ENCODE data around the gene ITGB5.
A peak's percentile ranks its signal among the peaks of the same experiment; 100 is the strongest.
"Not testable (repeated sequence)": the region's sequence is repeated elsewhere in the genome, so short reads cannot be mapped to it uniquely, and the experiment has no call there.

Gene ITGB5

DNA sequence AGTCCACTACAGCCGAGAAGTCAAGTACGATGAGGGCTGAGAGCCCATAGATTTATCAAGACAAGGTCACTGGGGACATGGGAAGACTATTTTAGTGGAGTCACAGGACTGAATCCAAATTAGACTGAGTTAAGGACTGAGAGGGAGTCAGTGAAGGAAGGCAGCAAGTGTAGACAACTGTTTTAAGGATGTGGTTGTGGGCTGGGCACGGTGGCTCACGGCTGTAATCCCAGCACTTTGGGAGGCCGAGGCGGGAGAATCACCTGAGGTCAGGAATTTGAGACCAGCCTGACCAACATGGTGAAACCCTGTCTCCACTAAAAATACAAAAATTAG is 104.8 kb downstream of the ITGB5 start:
- DNase-seq: not testable (repeated sequence)

DNA sequence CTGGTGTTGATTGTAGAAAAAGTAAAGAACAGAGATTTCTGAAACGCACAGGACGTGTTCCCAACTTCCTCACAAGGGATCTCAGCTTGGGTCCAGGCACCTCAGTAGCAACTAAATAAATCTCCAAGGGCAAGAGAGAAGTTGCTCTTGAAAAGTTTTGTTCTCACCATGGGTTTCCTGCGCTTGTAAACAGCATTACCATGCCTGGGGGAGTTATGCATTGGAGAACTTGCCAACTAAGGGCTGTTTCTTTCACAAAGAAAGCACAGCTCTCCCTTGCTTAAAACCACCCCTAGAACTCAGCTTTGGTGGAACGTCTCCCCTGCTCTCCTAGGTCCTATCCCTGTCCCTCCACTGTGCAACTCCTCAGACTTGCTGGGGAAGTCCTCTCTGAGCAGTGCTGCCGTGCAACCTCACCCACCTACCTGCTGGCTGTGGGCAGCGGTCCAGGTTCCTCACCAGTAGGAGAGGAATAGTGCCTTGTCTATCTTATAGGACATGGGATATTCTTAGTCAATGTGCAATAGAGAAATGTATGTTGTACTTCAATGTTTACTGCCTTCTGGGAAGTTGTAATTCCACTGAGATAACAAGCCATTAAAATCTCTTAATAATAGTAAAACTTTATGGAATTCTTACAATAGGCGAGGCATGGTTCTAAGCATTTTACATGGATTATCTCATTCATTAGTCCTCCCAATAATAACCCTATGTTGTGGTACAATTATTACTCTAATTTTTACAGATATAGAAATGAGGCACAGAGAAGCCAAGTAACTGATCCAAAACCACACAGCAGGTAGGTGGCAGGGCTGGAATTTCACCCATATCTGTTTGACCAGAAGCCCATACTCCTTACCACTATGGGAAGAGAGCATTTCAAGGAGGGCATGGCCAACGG is 105.4 kb downstream of the ITGB5 start:
- no peak for DNase-seq

- no peak for DNase-seq
Measured at GRCh38 chr3:124780761-124781475, 106.2 kb downstream of the ITGB5 start.

GRCh38 chr3:124780356-124780755 is 106.8 kb downstream of the ITGB5 start:
- no peak for DNase-seq

GRCh38 chr3:124779751-124780191 is 107.4 kb downstream of the ITGB5 start:
- DNase-seq: no peak

- DNase-seq: no peak
Measured at GRCh38 chr3:124779116-124779515, 108.0 kb downstream of the ITGB5 start.

DNA sequence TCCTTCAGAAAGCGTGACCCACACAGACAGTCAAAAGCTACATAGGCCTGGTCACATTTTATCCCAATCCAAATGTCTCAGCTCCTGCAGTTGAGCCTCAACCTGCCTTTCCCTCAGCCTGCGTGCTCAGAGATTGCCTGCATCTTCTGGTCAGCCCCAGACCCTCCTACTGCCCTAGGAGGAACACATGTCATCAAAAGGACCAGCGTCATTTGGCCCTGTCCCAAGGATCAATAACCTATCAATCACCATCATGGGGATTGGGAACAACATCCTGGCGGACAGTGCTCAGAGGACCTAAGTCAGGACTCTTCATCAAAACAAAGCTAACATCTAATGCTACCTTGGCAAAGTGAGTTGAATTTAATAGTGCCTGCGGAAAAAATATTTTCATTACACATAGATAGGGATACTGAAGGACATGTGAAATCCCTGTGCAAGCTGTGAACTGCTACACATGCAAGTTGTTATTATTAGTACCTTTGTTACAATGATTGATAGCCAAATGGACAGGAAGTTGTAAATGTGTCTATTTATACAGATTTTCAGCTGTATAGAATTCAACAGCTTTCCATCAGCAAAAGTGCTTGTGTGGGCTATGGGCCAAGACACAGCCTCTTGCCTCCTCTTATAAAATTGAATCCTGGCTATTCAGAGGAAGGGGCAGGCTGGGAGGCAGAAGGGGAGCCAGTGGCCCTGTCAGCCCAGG is 109.2 kb downstream of the ITGB5 start:
- DNase-seq: no peak

DNA sequence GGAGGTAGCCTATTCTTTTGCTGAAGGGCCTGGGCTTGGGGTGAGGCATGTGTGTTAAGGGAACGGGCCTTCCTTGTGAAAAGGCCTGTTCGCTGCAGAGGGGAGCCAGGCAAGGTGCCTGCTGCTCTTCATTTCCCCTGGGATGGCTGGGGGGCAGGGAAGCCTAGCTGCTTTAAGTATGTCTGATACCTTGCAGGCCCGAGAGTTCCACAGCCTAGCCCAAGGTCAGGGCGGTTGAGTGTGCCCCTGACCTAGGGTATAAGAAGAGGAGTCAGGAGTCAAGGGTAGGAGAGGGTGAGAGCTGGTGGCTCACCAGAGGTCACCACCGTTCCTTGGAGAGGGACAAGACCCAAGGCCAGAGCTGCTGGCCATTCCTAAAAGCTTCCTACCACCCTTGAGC is 110.3 kb downstream of the ITGB5 start:
- no peak for DNase-seq

DNA sequence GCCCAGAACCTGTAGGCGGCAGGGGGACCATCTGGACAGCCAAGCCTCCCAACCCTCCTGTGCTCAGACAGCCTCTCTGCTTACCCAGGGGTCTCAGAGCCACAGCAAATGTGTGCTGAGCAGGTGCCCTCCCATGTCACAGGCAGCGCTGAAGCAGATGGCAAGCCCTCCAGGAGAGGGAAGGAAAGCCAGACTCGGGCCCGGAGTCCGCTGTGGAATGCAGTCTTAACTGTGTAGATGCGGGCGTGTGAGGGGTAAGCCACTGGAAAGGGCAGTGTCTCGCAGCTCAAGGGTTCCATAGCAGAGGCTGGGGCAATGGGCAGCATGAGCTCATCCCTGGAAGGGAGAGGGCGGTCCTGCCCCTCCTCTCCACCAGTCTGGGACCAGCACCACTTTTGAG is 111.3 kb downstream of the ITGB5 start:
- no peak for DNase-seq

GRCh38 chr3:124774841-124775402 is 112.2 kb downstream of the ITGB5 start:
- no peak for DNase-seq

- DNase-seq: peak; percentile 28 to 79
Measured at GRCh38 chr3:124774327-124774718, 112.8 kb downstream of the ITGB5 start.

GRCh38 chr3:124773351-124774326 is 113.5 kb downstream of the ITGB5 start:
- no peak for DNase-seq

GRCh38 chr3:124772081-124772831 is 114.9 kb downstream of the ITGB5 start:
- DNase-seq: no peak

- no peak for DNase-seq
Measured at GRCh38 chr3:124771083-124771445, 116.1 kb downstream of the ITGB5 start.

GRCh38 chr3:124770336-124771082 is 116.7 kb downstream of the ITGB5 start:
- no peak for DNase-seq

- no peak for DNase-seq
Measured at GRCh38 chr3:124769462-124769861, 117.7 kb downstream of the ITGB5 start.

DNA sequence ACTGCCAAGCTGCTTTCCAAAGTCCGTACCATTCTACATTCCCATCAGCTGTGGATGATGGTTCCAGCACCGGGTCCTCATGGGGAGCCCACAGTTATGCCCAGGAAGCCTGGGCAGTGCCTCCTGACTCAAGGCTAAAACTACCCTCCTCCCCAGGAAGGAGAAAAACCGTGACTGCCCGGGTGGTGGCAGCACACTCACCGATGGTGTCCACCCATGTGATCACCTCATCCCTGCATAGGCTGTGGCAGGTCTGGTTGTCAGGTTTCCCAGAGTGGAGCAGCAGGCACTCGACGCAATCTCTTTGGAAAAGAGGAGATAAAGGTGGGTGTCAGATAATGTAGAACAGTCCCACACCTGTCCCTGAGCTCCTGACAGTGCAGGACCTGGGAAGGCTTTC is 118.4 kb downstream of the ITGB5 start:
- peak in 1 of 2 experiments; percentile 16 for DNase-seq

GRCh38 chr3:124767691-124768090 is 119.5 kb downstream of the ITGB5 start:
- no peak for DNase-seq

DNA sequence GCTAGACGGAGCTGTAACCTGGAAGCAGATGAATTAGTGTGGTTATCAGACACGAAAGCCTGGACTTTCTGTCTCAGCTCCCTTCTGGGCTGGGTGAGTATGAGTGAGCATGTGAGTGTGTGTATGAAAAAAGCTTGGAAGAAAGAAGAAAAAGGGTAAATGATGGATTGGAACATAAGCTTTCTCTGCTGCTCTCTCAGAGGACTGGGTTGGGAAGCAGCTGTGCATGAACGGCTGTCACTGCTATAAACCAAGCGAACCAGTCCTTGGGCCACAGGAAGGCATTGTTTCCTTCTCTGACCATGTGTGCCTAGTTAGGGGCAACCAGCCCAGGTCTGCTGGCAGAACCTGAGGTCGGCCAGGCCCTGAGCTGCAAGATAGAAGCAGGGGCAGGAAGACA is 119.9 kb downstream of the ITGB5 start:
- DNase-seq: no peak

Measured in SW 1271 (cell line).